Fibroblast of pulmonary artery (primary cell): ENCODE results near the gene OSTF1.

Experiments used
- DNase-seq: peaks from one replicate; pipeline ENCODE4 v3.0.0-alpha.2; 2010; ENCODE audit warnings: low read depth
- H3K4me3 ChIP-seq: replicated peaks from 2 replicates; pipeline ENCODE4 v1.5.1; 2011; ENCODE audit warnings: low read depth, mild to moderate bottlenecking, control low read depth, low read length, moderate library complexity
- TF ChIP-seq, protein P1 (sequence below): IDR thresholded peaks from 2 replicates; pipeline ENCODE4 v1.5.1; 2011; ENCODE audit warnings: mild to moderate bottlenecking, control low read depth, low read length, inconsistent platforms; ENCODE audit errors: missing control alignments

Gene OSTF1

DNA sequence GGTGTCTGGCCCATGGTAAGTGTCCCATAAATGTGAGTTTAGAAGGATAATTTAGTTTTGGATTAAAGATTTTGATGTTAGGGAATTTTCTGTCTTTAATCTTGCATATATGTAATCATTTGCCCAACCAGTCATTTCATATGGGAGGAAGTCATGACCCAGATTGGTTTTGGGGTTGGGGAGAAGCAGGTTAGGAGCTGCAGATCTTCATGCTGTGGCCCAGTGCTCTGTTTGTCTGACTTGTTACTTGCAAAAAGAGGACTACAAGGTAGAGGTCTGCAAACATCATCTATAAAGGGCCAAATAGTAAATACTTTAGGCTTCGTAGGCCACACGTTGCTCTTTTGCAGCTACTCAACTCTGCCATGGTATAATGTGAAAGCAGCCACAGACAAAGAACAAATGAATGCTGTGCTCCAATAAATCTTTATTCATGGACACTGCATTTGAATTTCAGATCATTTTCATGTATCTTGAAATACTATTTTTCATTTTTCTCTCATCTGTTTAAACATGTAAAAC, 16.8 kb downstream of the OSTF1 start:
- H3K4me3 ChIP-seq: no peak overlapping the region
- no peak for DNase-seq
- TF ChIP-seq, protein P1, sequence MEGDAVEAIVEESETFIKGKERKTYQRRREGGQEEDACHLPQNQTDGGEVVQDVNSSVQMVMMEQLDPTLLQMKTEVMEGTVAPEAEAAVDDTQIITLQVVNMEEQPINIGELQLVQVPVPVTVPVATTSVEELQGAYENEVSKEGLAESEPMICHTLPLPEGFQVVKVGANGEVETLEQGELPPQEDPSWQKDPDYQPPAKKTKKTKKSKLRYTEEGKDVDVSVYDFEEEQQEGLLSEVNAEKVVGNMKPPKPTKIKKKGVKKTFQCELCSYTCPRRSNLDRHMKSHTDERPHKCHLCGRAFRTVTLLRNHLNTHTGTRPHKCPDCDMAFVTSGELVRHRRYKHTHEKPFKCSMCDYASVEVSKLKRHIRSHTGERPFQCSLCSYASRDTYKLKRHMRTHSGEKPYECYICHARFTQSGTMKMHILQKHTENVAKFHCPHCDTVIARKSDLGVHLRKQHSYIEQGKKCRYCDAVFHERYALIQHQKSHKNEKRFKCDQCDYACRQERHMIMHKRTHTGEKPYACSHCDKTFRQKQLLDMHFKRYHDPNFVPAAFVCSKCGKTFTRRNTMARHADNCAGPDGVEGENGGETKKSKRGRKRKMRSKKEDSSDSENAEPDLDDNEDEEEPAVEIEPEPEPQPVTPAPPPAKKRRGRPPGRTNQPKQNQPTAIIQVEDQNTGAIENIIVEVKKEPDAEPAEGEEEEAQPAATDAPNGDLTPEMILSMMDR: no peak

DNA sequence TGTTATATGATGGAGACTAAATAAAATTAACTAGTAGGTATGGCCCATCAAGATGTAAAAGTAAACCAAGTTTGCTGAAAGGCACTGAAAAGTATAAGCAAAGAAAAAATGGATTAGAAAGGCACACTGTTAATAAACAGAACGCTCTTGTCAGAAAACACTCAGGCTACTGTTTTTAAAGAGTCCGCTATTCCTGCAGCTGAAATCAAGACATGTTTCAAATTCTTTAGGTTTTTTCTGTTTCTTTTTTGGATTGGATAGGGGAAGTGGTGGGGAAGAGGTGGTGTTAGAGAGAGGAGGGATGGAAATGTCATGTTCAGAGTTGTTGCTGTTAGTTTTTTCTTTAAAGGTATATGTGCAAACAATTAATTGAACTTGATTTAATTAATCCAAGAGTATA, 17.5 kb downstream of the OSTF1 start:
- TF ChIP-seq, protein P1: no peak
- no peak overlapping the region for H3K4me3 ChIP-seq
- peak; percentile 37 for DNase-seq

DNA sequence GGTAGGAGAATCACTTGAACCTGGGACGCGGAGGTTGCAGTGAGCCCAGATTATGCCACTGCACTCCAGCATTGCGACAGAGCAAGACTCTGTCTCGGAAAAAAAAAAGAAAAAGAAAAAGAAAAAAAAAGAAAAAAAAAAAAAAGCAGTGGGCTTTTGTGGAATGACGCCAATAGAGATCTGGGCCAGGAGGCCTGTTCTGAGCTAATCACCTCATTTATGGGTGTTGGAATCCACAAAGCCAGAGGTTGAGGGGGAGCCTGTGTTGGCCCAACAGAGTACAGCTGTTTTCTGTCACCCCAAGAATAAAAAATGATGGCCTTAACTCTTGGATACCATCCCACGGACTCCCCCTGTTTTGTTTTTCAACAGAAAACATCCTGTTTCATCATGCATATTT, 18.5 kb downstream of the OSTF1 start:
- H3K4me3 ChIP-seq: no peak overlapping the region
- TF ChIP-seq, protein P1: no peak
- peak; percentile 81 for DNase-seq

DNA sequence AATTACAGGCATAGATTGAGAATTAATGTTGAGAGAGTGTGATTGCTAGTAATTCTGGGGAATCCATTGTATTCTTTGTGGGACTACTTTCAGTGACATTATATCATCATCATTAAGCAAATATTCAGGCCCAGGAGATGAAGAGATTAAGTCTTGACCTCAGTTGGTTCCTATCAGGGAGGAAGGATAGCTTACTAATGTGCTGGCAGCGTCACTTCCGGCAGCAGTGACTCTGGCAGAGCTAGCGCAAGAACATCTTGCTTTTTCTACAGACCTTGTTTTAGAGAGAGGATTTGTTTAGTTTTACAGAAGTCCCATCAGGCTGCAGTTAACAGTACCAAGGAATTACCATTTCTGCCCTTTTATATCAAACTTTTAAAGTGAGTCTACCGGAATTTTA, 20.3 kb downstream of the OSTF1 start:
- no peak overlapping the region for H3K4me3 ChIP-seq
- TF ChIP-seq, protein P1: no peak
- DNase-seq: peak; percentile 90

DNA sequence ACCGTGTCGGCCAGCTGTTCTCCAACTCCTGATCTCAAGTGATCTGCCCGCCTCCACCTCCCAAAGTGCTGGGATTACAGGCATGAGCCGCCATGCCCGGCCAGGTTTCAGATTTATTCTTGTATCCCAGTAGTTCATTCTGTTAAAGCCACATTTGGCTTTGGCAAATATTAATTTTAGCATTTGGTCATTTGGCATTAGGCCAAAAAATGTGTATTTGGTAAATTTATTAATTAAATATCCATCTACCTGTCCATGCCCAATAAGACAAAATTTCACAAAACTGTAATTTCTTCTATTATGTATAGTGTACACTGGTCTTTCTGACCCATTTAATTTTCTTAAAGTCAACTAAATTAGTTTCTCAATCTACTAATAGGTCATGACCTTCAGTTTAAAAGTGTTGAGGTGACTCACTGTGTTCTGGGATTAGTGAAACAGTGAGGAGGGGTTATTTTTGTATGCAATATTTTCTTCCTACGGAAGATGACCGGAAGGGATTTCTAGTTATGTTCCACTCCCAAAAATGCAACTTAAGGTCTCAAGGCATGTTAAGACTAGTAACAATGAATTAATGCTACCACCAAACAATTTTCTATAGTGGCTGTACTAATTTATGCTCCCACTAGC, 21.0 kb downstream of the OSTF1 start:
- TF ChIP-seq, protein P1: no peak
- no peak for DNase-seq
- no peak overlapping the region for H3K4me3 ChIP-seq

DNA sequence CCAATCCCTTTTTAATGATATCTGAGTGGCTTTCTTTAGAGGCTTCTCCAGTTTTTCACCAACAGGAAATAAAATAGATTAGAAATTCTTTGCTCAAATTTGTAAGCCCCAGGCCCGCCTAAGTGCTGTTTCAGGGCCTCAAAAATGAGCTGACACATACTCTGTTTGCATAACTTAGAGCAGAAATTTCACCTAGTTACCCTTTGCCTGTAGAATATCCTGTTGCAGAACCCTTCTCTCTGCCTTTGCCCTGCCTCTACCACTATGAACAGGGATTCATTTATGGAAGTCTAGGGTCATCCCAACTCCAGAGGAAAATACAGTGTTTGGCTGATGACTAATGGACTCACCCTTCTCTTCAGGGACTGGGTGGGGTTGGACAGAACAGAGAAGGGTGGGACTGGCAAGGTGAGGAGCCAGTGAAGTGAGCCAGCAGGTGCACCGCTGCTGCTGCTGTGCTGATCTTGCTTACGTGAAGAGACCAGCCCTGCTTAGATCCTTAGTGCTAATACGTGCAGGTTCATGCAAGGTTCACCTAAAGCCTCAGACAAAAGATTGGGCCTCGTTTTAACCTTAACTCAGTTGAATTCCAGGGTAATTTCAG, 22.8 kb downstream of the OSTF1 start:
- H3K4me3 ChIP-seq: no peak overlapping the region
- no peak for DNase-seq

More for the DNA sequence above, 22.8 kb downstream of the OSTF1 start:
- TF ChIP-seq, protein P1: no peak
